ENCODE measurements around the gene NEURL1B. TPM values are rescaled to one million over a fixed set of nuclear protein-coding genes. Genes with fewer than 3 reads are reported as not detected.

NEURL1B gene
- total RNA-seq, 1 experiment from 2014 or later, result 0.32 TPM

GRCh38 chr5:172713113-172713808, 72.2 kb downstream of the NEURL1B start:
- in situ Hi-C loops (cut with HindIII; ENCODE audit: low pct_unique_long_range_greater_than_20kb, low sequenced_read_pairs), result no loop called here
- DNase-seq (ENCODE audit: low read depth, low spot score), result peak; percentile 42

- in situ Hi-C loops (cut with HindIII; ENCODE audit: low pct_unique_long_range_greater_than_20kb, low sequenced_read_pairs), result no loop called here
- no peak for DNase-seq (ENCODE audit: low read depth, low spot score)
These were observed 72.9 kb downstream of the NEURL1B start for GRCh38 chr5:172713809-172714490.

- in situ Hi-C loops (cut with HindIII; ENCODE audit: low pct_unique_long_range_greater_than_20kb, low sequenced_read_pairs), result no loop called here
- DNase-seq (ENCODE audit: low read depth, low spot score), result peak; percentile 87
These were observed 73.7 kb downstream of the NEURL1B start for GRCh38 chr5:172714491-172715420.

GRCh38 chr5:172715421-172715780, 74.3 kb downstream of the NEURL1B start:
- in situ Hi-C loops (cut with HindIII; ENCODE audit: low pct_unique_long_range_greater_than_20kb, low sequenced_read_pairs), result no loop called here

GRCh38 chr5:172715931-172716682, 75.0 kb downstream of the NEURL1B start:
- DNase-seq (ENCODE audit: low read depth, low spot score), result no peak
- in situ Hi-C loops (cut with HindIII; ENCODE audit: low pct_unique_long_range_greater_than_20kb, low sequenced_read_pairs), result no loop called here

More at GRCh38 chr5:172715421-172715780, 74.3 kb downstream of the NEURL1B start:
- DNase-seq (ENCODE audit: low read depth, low spot score), result no peak

GRCh38 chr5:172716796-172717313, 75.8 kb downstream of the NEURL1B start:
- in situ Hi-C loops (cut with HindIII; ENCODE audit: low pct_unique_long_range_greater_than_20kb, low sequenced_read_pairs), result no loop called here
- peak; percentile 68 for DNase-seq (ENCODE audit: low read depth, low spot score)

- in situ Hi-C loops (cut with HindIII; ENCODE audit: low pct_unique_long_range_greater_than_20kb, low sequenced_read_pairs), result no loop called here
- no peak for DNase-seq (ENCODE audit: low read depth, low spot score)
These were observed 76.6 kb downstream of the NEURL1B start for GRCh38 chr5:172717481-172718195.

GRCh38 chr5:172718527-172719114, 77.6 kb downstream of the NEURL1B start:
- DNase-seq (ENCODE audit: low read depth, low spot score), result no peak
- in situ Hi-C loops (cut with HindIII; ENCODE audit: low pct_unique_long_range_greater_than_20kb, low sequenced_read_pairs), result no loop called here

GRCh38 chr5:172719211-172719610, 78.1 kb downstream of the NEURL1B start:
- in situ Hi-C loops (cut with HindIII; ENCODE audit: low pct_unique_long_range_greater_than_20kb, low sequenced_read_pairs), result no loop called here
- DNase-seq (ENCODE audit: low read depth, low spot score), result no peak

- DNase-seq (ENCODE audit: low read depth, low spot score), result no peak
- in situ Hi-C loops (cut with HindIII; ENCODE audit: low pct_unique_long_range_greater_than_20kb, low sequenced_read_pairs), result no loop called here
These were observed 79.6 kb downstream of the NEURL1B start for GRCh38 chr5:172720655-172721054.

- in situ Hi-C loops (cut with HindIII; ENCODE audit: low pct_unique_long_range_greater_than_20kb, low sequenced_read_pairs), result no loop called here
- DNase-seq (ENCODE audit: low read depth, low spot score), result no peak
These were observed 80.6 kb downstream of the NEURL1B start for GRCh38 chr5:172721455-172722326.

GRCh38 chr5:172722327-172722815, 81.3 kb downstream of the NEURL1B start:
- DNase-seq (ENCODE audit: low read depth, low spot score), result no peak
- in situ Hi-C loops (cut with HindIII; ENCODE audit: low pct_unique_long_range_greater_than_20kb, low sequenced_read_pairs), result no loop called here

GRCh38 chr5:172723508-172723907, 82.4 kb downstream of the NEURL1B start:
- in situ Hi-C loops (cut with HindIII; ENCODE audit: low pct_unique_long_range_greater_than_20kb, low sequenced_read_pairs), result no loop called here
- DNase-seq (ENCODE audit: low read depth, low spot score), result peak; percentile 68

GRCh38 chr5:172724242-172725183, 83.5 kb downstream of the NEURL1B start:
- peak; percentile 73 for DNase-seq (ENCODE audit: low read depth, low spot score)
- in situ Hi-C loops (cut with HindIII; ENCODE audit: low pct_unique_long_range_greater_than_20kb, low sequenced_read_pairs), result no loop called here
